Transverse colon (tissue), 4 donors: ENCODE data around the gene SHLD2. TPM values are rescaled to one million over a fixed set of nuclear protein-coding genes. Genes with fewer than 3 reads are reported as not detected.

Experiments used
- DNase-seq: peaks from one replicate; pipeline ENCODE4 v3.0.0-alpha.2; 2019
- H3K27ac ChIP-seq, 4 donors: fragments of 200-600 bp; sonication (generic); 2 replicates each; pipeline ENCODE4 v1.5.1; 2016 to 2018; ENCODE audit warnings: inconsistent platforms in 4 of 4
- H3K27me3 ChIP-seq: fragments of 200-600 bp; sonication (generic); 2 replicates; pipeline ENCODE4 v1.5.1; 2017; ENCODE audit warnings: inconsistent platforms
- H3K36me3 ChIP-seq, 4 donors: fragments of 200-600 bp; sonication (generic); 2 replicates each; pipeline ENCODE4 v1.5.1; 2017 to 2019; ENCODE audit warnings: inconsistent platforms in 4 of 4
- H3K4me1 ChIP-seq, 4 donors: fragments of 200-600 bp; sonication (generic); 2 replicates each; pipeline ENCODE4 v1.5.1; 2017 to 2020; ENCODE audit warnings: inconsistent platforms in 4 of 4
- H3K4me3 ChIP-seq, 4 donors: fragments of 200-600 bp; sonication (generic); 1 replicate in 1 of 4; 2 replicates in 3 of 4; pipeline versions ENCODE4 v1.5.1 to v1.6.1; 2017 to 2019; ENCODE audit warnings: inconsistent platforms in 4 of 4
- H3K9me3 ChIP-seq, 2 donors: fragments of 200-600 bp; sonication (generic); 2 replicates each; pipeline ENCODE4 v1.5.1; 2017 to 2019; ENCODE audit warnings: inconsistent platforms in 2 of 2
- CTCF ChIP-seq, 5 experiments: fragments of 200-600 bp in 3 of 5; fragments of 450-650 bp in 2 of 5; sonication (generic) in 3 of 5; IDR thresholded peaks; 1 replicate in 2 of 5; 2 replicates in 3 of 5; pipeline ENCODE4 v1.5.1; 2016 to 2017; ENCODE audit warnings: antibody characterized with exemption in 5 of 5, inconsistent platforms in 3 of 5, mild to moderate bottlenecking in 2 of 5, moderate library complexity in 1 of 5
- EP300 ChIP-seq: sonication (generic); formaldehyde crosslinking; IDR thresholded peaks from one replicate; pipeline ENCODE4 v1.6.1; 2017; ENCODE audit warnings: antibody characterized with exemption, low read depth
- POLR2A ChIP-seq: fragments of 450-650 bp; IDR thresholded peaks from one replicate; pipeline ENCODE4 v1.6.1; 2016; ENCODE audit warnings: antibody characterized with exemption, mild to moderate bottlenecking, moderate library complexity
- POLR2AphosphoS5 ChIP-seq, 3 donors: sonication (generic); formaldehyde crosslinking; IDR thresholded peaks; one replicate each; pipeline ENCODE4 v1.6.1; 2016; ENCODE audit warnings: antibody characterized with exemption in 3 of 3
- WGBS, 2 donors: methylation state at CpG; one replicate each; pipeline ENCODE4 v1.1.5; 2018; ENCODE audit warnings: low coverage in 1 of 2; 5-methylcytosine and 5-hydroxymethylcytosine counted together
- in situ Hi-C, 4 donors: fragments of 200-750 bp; cut with MboI; loops; one replicate each; pipeline versions ENCODE4 v1.15.0 to v1.15.1; 2017; ENCODE audit warnings: low sequenced_read_pairs in 3 of 4, low pct_ligation_motif_present in 1 of 4, low pct_unique_long_range_greater_than_20kb in 1 of 4
- intact Hi-C: fragments of 100-400 bp; cut with DNase I; formaldehyde crosslinking; loops from one replicate; pipeline ENCODE4 v1.15.1; 2023; ENCODE audit warnings: low total_unique reads
- total RNA-seq, 4 donors: library from RNA; depleted of rRNA; stranded (reverse); fragments of >200 nt; gene quantifications; one replicate each; pipeline ENCODE4 v1.1.0, GENCODE V29; 2016

Gene SHLD2
- total RNA-seq, 4 donors from 2014 or later = 21.7 to 43.7 (median 37.3) TPM

GRCh38 chr10:87092376-87092860 is 2.6 kb upstream of the SHLD2 start:
- in situ Hi-C loops = no loop called here
- intact Hi-C loops = no loop called here
- DNase-seq = no peak
- Histone ChIP-seq H3K36me3 (peaks cover 0 to 5% (median 2%) of the 10 kb centered on the region in 4 donors), H3K27me3 (no peaks in the 10 kb centered on the region), H3K27ac (peak overlapping the region; percentile 97 to 99 (median 99)), H3K4me3 (peak overlapping the region in 3 of 4 donors; percentile 77 to 90 (median 77)), H3K4me1 (peaks cover 13 to 64% (median 32%) of the 10 kb centered on the region in 4 donors), H3K9me3 (no peaks in the 10 kb centered on the region)
- TF ChIP-seq CTCF (IDR thresholded peaks at IDR 0.05) = no peak
- TF ChIP-seq EP300 = no peak
- no peak for TF ChIP-seq POLR2AphosphoS5 (IDR thresholded peaks at IDR 0.05)
- TF ChIP-seq POLR2A = no peak
- 6 to 12% methylated on average over 5 to 7 of the region's 7 CpGs for WGBS, 2 donors

- in situ Hi-C loops (no loop called here), intact Hi-C loops (no loop called here)
- Histone ChIP-seq H3K4me3 (peak overlapping the region; percentile 74 to 90 (median 77)), H3K4me1 (peaks cover 13 to 63% (median 32%) of the 10 kb centered on the region in 4 donors), H3K36me3 (peaks cover 0 to 5% (median 2%) of the 10 kb centered on the region in 4 donors), H3K27ac (peak overlapping the region; percentile 97 to 99 (median 99)), H3K27me3 (no peaks in the 10 kb centered on the region), H3K9me3 (no peaks in the 10 kb centered on the region)
- peak; percentile 38 for DNase-seq
- WGBS, 2 donors = 4% methylated on average over 8 to 9 of the region's 9 CpGs
- no peak for TF ChIP-seq CTCF (IDR thresholded peaks at IDR 0.05)
- TF ChIP-seq POLR2AphosphoS5 (IDR thresholded peaks at IDR 0.05) = peak in 2 of 3 donors; percentile 4 to 58
- peak; percentile 13 for TF ChIP-seq POLR2A
These were observed 2.0 kb upstream of the SHLD2 start for GRCh38 chr10:87092861-87093631.

- Histone ChIP-seq H3K9me3 (no peaks in the 10 kb centered on the region), H3K27me3 (no peaks in the 10 kb centered on the region), H3K4me1 (peaks cover 13 to 57% (median 32%) of the 10 kb centered on the region in 4 donors), H3K4me3 (peak overlapping the region; percentile 74 to 90 (median 77)), H3K36me3 (peaks cover 0 to 5% (median 2%) of the 10 kb centered on the region in 4 donors), H3K27ac (peak overlapping the region; percentile 97 to 99 (median 99))
- 0 to 1% methylated on average over 5 to 30 of the region's 39 CpGs for WGBS, 2 donors
- in situ Hi-C loops (no loop called here), intact Hi-C loops (no loop called here)
- peak; percentile 73 for DNase-seq
- TF ChIP-seq POLR2A (no peak), CTCF (IDR thresholded peaks at IDR 0.05) (no peak), POLR2AphosphoS5 (IDR thresholded peaks at IDR 0.05) (peak in 1 of 3 donors; percentile 14), EP300 (no peak)
These were observed 1.2 kb upstream of the SHLD2 start for GRCh38 chr10:87093632-87094372.
